PC-9 (cell line): Measurements from ENCODE around the gene RHOB. TPM values are rescaled to one million over a fixed set of nuclear protein-coding genes. Genes with fewer than 3 reads are reported as not detected.

Experiments
- BruUV-seq: library from RNA; stranded (reverse); fragments of 400-500 nt; replicated peaks from 2 replicates; lab custom pipeline; 2021; lab: Mats Ljungman, UMichigan
- CTCF ChIA-PET: fragments of 300-600 bp; sonication (Branson Sonifier 250); formaldehyde crosslinking; loops from one replicate; lab custom pipeline; 2022; ENCODE audit warnings: antibody characterized with exemption; lab: Charles Lee
- POLR2A ChIA-PET: fragments of 300-600 bp; sonication (Branson Sonifier 250); formaldehyde crosslinking; loops from one replicate; lab custom pipeline; 2022; ENCODE audit warnings: antibody characterized with exemption; ENCODE audit not compliant: unreplicated experiment; lab: Charles Lee
- DNase-seq, 2 experiments: peaks; one replicate each; pipeline versions ENCODE4 v3.0.0 to v3.0.0-alpha.2; 2015 to 2022; ENCODE audit warnings: mixed read lengths in 1 of 2
- H2AFZ ChIP-seq: fragments of 200-600 bp; sonication (generic); 2 replicates; pipeline ENCODE4 v1.8.1; 2017; ENCODE audit warnings: antibody characterized with exemption
- H3F3A ChIP-seq: fragments of 200-600 bp; sonication (generic); 2 replicates; pipeline ENCODE4 v1.8.1; 2017; ENCODE audit warnings: antibody characterized with exemption, mild to moderate bottlenecking, low read depth; ENCODE audit not compliant: insufficient read depth
- H3K27ac ChIP-seq: fragments of 200-600 bp; sonication (generic); 2 replicates; pipeline ENCODE4 v1.6.1; 2016; ENCODE audit warnings: mixed run types
- H3K27me3 ChIP-seq: fragments of 200-600 bp; sonication (generic); 2 replicates; pipeline ENCODE4 v1.6.1; 2016; ENCODE audit warnings: low read depth, mixed run types; ENCODE audit not compliant: insufficient read depth
- H3K36me3 ChIP-seq: fragments of 200-600 bp; sonication (generic); 2 replicates; pipeline ENCODE4 v1.6.1; 2016; ENCODE audit warnings: low read depth, mixed run types
- H3K4me1 ChIP-seq: fragments of 200-600 bp; sonication (generic); replicated peaks from 2 replicates; pipeline ENCODE4 v1.6.1; 2016; ENCODE audit warnings: mixed run types; ENCODE audit not compliant: insufficient read depth
- H3K4me2 ChIP-seq: fragments of 200-600 bp; sonication (generic); 2 replicates; pipeline ENCODE4 v1.6.1; 2017; ENCODE audit warnings: mixed run types
- H3K4me3 ChIP-seq: fragments of 200-600 bp; sonication (generic); 2 replicates; pipeline ENCODE4 v1.6.1; 2016; ENCODE audit warnings: mixed run types
- H3K79me2 ChIP-seq: fragments of 200-600 bp; sonication (generic); 2 replicates; pipeline ENCODE4 v1.6.1; 2017; ENCODE audit warnings: low read depth, mixed run types
- H3K9me2 ChIP-seq: fragments of 200-600 bp; sonication (generic); 2 replicates; pipeline ENCODE4 v1.8.1; 2017; ENCODE audit warnings: mild to moderate bottlenecking; ENCODE audit not compliant: insufficient read depth
- H3K9me3 ChIP-seq: fragments of 200-600 bp; sonication (generic); 2 replicates; pipeline ENCODE4 v1.8.1; 2016; ENCODE audit warnings: low read depth; ENCODE audit not compliant: insufficient read depth
- H4K20me1 ChIP-seq: fragments of 200-600 bp; sonication (generic); 2 replicates; pipeline ENCODE4 v1.8.1; 2017; ENCODE audit not compliant: insufficient read depth
- CTCF ChIP-seq: fragments of 200-600 bp; sonication (generic); conservative IDR thresholded peaks from 2 replicates; pipeline ENCODE4 v1.6.1; 2017; ENCODE audit warnings: mixed run types, antibody characterized with exemption, mild to moderate bottlenecking, moderate library complexity
- EZH2 ChIP-seq: fragments of 200-600 bp; sonication (generic); IDR thresholded peaks from 2 replicates; pipeline ENCODE4 v1.8.0; 2017; ENCODE audit warnings: antibody characterized with exemption, low read depth
- intact Hi-C: fragments of 100-400 bp; cut with micrococcal nuclease; formaldehyde crosslinking; loops from one replicate; pipeline ENCODE4 v1.10.0; 2022; ENCODE audit not compliant: unreplicated experiment
- total RNA-seq: library from RNA; stranded (reverse); gene quantifications from 2 replicates; pipeline ENCODE4 v1.2.3, GENCODE V29; 2021

Gene RHOB
- total RNA-seq, 1 experiment from 2014 or later = 39.3 TPM

GRCh38 chr2:20410556-20411277, 36.2 kb upstream of the RHOB start:
- no peak overlapping the region for H3K4me3 ChIP-seq
- CTCF ChIA-PET = interaction anchor here (0.6 to 2.8 kb wide), 15 partner anchors 9 to 240 kb away, joined by 3 to 18 read pairs (median 5); partner anchors contain the start of gene HS1BP3
- no peaks in the 10 kb centered on the region for H3K9me2 ChIP-seq
- TF ChIP-seq CTCF (no peak), EZH2 (no peak)
- no peaks in the 10 kb centered on the region for H3K36me3 ChIP-seq
- no peaks in the 10 kb centered on the region for H3F3A ChIP-seq
- no peak overlapping the region for H3K4me2 ChIP-seq
- no peaks in the 10 kb centered on the region for H3K4me1 ChIP-seq
- no peaks in the 10 kb centered on the region for H3K27me3 ChIP-seq
- no peak overlapping the region for H3K27ac ChIP-seq
- no peaks in the 10 kb centered on the region for H3K79me2 ChIP-seq
- BruUV-seq = no TSS peak
- DNase-seq = no peak
- no peaks in the 10 kb centered on the region for H4K20me1 ChIP-seq
- intact Hi-C loops = loop anchor here (1.0 to 2.0 kb wide), 3 partner anchors 33 to 232 kb away; no protein-coding TSS in a partner anchor
- H2AFZ ChIP-seq = no peak overlapping the region
- POLR2A ChIA-PET = interaction anchor here (0.6 to 0.7 kb wide), 2 partner anchors 36 to 50 kb away, joined by 6 to 8 read pairs; partner anchors contain the start of gene RHOB
- H3K9me3 ChIP-seq = peaks cover 20% of the 10 kb centered on the region; the same call in 1 of the 2 replicates

- Histone ChIP-seq H3K36me3 (no peaks in the 10 kb centered on the region), H3K79me2 (no peaks in the 10 kb centered on the region), H3F3A (no peaks in the 10 kb centered on the region), H3K4me1 (no peaks in the 10 kb centered on the region), H3K27ac (no peak overlapping the region), H3K4me3 (no peak overlapping the region), H3K27me3 (no peaks in the 10 kb centered on the region), H3K4me2 (no peak overlapping the region), H3K9me2 (no peaks in the 10 kb centered on the region), H2AFZ (no peak overlapping the region), H3K9me3 (peaks cover 20% of the 10 kb centered on the region; the same call in 1 of the 2 replicates), H4K20me1 (no peaks in the 10 kb centered on the region)
- no TSS peak for BruUV-seq
- CTCF ChIA-PET = interaction anchor here (0.5 to 2.8 kb wide), 16 partner anchors 10 to 597 kb away, joined by 3 to 18 read pairs (median 4); partner anchors contain the start of gene HS1BP3
- POLR2A ChIA-PET = interaction anchor here (0.5 to 0.7 kb wide), 5 partner anchors 28 to 223 kb away, joined by 3 to 16 read pairs (median 6); partner anchors contain the start of gene RHOB
- peak; percentile 92 for TF ChIP-seq CTCF
- no peak for TF ChIP-seq EZH2
- intact Hi-C loops = loop anchor here (1.0 to 2.0 kb wide), 3 partner anchors 32 to 231 kb away; no protein-coding TSS in a partner anchor
- DNase-seq = peak; percentile 68 to 83
These were observed 35.4 kb upstream of the RHOB start for GRCh38 chr2:20411361-20411894.

GRCh38 chr2:20414806-20415205, 32.1 kb upstream of the RHOB start:
- ChIA-PET POLR2A (no interaction called here), CTCF (interaction anchor here (0.6 to 0.7 kb wide), 2 partner anchors 19 to 95 kb away, joined by 4 to 7 read pairs; no protein-coding TSS in a partner anchor)
- BruUV-seq = no TSS peak
- H3K27me3 ChIP-seq = no peaks in the 10 kb centered on the region
- H3K4me2 ChIP-seq = no peak overlapping the region
- no peaks in the 10 kb centered on the region for H3K4me1 ChIP-seq
- H3K36me3 ChIP-seq = no peaks in the 10 kb centered on the region
- H3K4me3 ChIP-seq = no peak overlapping the region
- no peaks in the 10 kb centered on the region for H4K20me1 ChIP-seq
- no peaks in the 10 kb centered on the region for H3F3A ChIP-seq
- no peak overlapping the region for H3K27ac ChIP-seq
- intact Hi-C loops = loop anchor here (2.0 kb wide), 1 partner anchor 24 kb away; no protein-coding TSS in a partner anchor
- DNase-seq = no peak
- H3K79me2 ChIP-seq = no peaks in the 10 kb centered on the region
- H3K9me3 ChIP-seq = peaks cover 6% of the 10 kb centered on the region; the same call in 1 of the 2 replicates
- no peak overlapping the region for H2AFZ ChIP-seq
- no peaks in the 10 kb centered on the region for H3K9me2 ChIP-seq
- TF ChIP-seq EZH2 (no peak), CTCF (no peak)
